ENCODE data around the gene XPA. TPM values are rescaled to one million over a fixed set of nuclear protein-coding genes. Genes with fewer than 3 reads are reported as not detected.

The XPA gene
- total RNA-seq, 1 donor = 8.7 TPM

DNA sequence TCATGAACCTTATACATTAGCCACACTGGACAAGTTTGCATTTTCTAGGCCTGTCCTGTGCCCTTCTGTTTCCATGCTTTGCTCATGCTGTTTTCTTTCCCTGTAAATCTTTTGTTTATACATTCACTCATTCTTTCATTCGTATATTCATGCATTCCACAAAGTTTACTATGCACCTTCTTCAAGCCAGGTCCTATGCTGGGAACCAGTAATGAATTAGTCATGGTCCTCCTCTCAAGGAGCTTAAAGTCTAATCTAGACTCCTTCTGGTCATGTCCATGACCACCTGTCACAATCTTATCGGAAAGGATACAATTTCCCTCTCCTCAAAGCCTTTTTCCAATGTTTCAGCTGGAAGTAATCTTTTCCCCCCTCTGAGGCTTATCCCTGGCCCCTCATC is 9.1 kb upstream of the XPA start:
- H3K27ac ChIP-seq (ENCODE audit: low read depth, low read length) = no peak overlapping the region
- H3K79me2 ChIP-seq (ENCODE audit: insufficient read depth, low read length) = no peaks in the 10 kb centered on the region
- H2AFZ ChIP-seq (ENCODE audit: low read length) = no peak overlapping the region
- no peak for DNase-seq (ENCODE audit: insufficient read length, low spot score, missing footprints)
- TF ChIP-seq, protein P1, sequence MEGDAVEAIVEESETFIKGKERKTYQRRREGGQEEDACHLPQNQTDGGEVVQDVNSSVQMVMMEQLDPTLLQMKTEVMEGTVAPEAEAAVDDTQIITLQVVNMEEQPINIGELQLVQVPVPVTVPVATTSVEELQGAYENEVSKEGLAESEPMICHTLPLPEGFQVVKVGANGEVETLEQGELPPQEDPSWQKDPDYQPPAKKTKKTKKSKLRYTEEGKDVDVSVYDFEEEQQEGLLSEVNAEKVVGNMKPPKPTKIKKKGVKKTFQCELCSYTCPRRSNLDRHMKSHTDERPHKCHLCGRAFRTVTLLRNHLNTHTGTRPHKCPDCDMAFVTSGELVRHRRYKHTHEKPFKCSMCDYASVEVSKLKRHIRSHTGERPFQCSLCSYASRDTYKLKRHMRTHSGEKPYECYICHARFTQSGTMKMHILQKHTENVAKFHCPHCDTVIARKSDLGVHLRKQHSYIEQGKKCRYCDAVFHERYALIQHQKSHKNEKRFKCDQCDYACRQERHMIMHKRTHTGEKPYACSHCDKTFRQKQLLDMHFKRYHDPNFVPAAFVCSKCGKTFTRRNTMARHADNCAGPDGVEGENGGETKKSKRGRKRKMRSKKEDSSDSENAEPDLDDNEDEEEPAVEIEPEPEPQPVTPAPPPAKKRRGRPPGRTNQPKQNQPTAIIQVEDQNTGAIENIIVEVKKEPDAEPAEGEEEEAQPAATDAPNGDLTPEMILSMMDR (IDR thresholded peaks at IDR 0.05; ENCODE audit: extremely low read depth, low read depth, low read length) = no peak
- peaks cover 23% of the 10 kb centered on the region for H3K27me3 ChIP-seq (ENCODE audit: insufficient read depth, low read length)
- no peak overlapping the region for H3K4me3 ChIP-seq (ENCODE audit: insufficient read depth, low read length)
- H4K20me1 ChIP-seq (ENCODE audit: insufficient read depth, low read length) = no peaks in the 10 kb centered on the region
- H3K9me3 ChIP-seq (ENCODE audit: low read depth, low read length) = no peaks in the 10 kb centered on the region
- no peak overlapping the region for H3K4me2 ChIP-seq (ENCODE audit: insufficient read depth, low read length)
- H3K36me3 ChIP-seq (ENCODE audit: insufficient read depth, low read length) = no peaks in the 10 kb centered on the region
- peaks cover 26% of the 10 kb centered on the region for H3K4me1 ChIP-seq (ENCODE audit: insufficient read depth, low read length)

DNA sequence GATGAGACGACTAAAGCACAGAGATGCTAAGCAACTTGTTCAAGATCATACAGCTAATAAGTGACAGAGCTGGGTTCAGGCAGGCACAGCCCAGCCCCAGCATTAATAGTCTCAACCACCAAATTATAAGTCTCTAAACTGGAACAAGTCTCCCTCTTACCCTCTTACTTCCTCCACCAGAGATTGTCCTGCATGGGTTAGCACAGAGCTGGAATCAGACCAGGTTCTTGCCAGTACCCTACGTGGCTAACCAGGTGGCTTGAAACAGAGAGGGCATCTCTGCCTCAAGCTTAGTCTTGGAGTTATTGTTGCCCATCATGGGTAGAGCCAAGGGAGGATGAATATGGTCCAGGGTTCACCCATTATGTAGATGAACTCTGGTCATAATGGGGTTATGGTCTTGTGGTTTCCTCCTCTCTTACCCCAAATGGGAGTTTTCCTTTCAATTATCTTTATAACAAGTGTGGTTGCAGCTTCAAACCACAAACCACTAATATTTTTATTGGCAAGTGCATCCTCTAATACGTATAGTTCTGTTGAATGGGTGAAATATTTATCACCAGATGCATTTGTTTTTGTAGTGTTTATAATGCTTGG is 8.3 kb upstream of the XPA start:
- Histone ChIP-seq H4K20me1 (ENCODE audit: insufficient read depth, low read length) (no peaks in the 10 kb centered on the region), H3K4me3 (ENCODE audit: insufficient read depth, low read length) (no peak overlapping the region), H3K79me2 (ENCODE audit: insufficient read depth, low read length) (no peaks in the 10 kb centered on the region), H3K27me3 (ENCODE audit: insufficient read depth, low read length) (peaks cover 23% of the 10 kb centered on the region), H3K36me3 (ENCODE audit: insufficient read depth, low read length) (no peaks in the 10 kb centered on the region), H3K4me2 (ENCODE audit: insufficient read depth, low read length) (no peak overlapping the region), H3K27ac (ENCODE audit: low read depth, low read length) (no peak overlapping the region), H2AFZ (ENCODE audit: low read length) (no peak overlapping the region), H3K9me3 (ENCODE audit: low read depth, low read length) (no peaks in the 10 kb centered on the region), H3K4me1 (ENCODE audit: insufficient read depth, low read length) (peaks cover 26% of the 10 kb centered on the region)
- no peak for DNase-seq (ENCODE audit: insufficient read length, low spot score, missing footprints)
- TF ChIP-seq, protein P1 (IDR thresholded peaks at IDR 0.05; ENCODE audit: extremely low read depth, low read depth, low read length) = no peak

- no peaks in the 10 kb centered on the region for H3K9me3 ChIP-seq (ENCODE audit: low read depth, low read length)
- no peak overlapping the region for H3K4me2 ChIP-seq (ENCODE audit: insufficient read depth, low read length)
- H3K79me2 ChIP-seq (ENCODE audit: insufficient read depth, low read length) = no peaks in the 10 kb centered on the region
- peaks cover 26% of the 10 kb centered on the region for H3K4me1 ChIP-seq (ENCODE audit: insufficient read depth, low read length)
- peak; percentile 52 for DNase-seq (ENCODE audit: insufficient read length, low spot score, missing footprints)
- TF ChIP-seq, protein P1 (IDR thresholded peaks at IDR 0.05; ENCODE audit: extremely low read depth, low read depth, low read length) = no peak
- H3K36me3 ChIP-seq (ENCODE audit: insufficient read depth, low read length) = no peaks in the 10 kb centered on the region
- no peak overlapping the region for H3K4me3 ChIP-seq (ENCODE audit: insufficient read depth, low read length)
- H3K27me3 ChIP-seq (ENCODE audit: insufficient read depth, low read length) = peaks cover 23% of the 10 kb centered on the region
- no peaks in the 10 kb centered on the region for H4K20me1 ChIP-seq (ENCODE audit: insufficient read depth, low read length)
- H2AFZ ChIP-seq (ENCODE audit: low read length) = no peak overlapping the region
- no peak overlapping the region for H3K27ac ChIP-seq (ENCODE audit: low read depth, low read length)
Observed at GRCh38 chr9:97704851-97705250, 7.7 kb upstream of the XPA start.

GRCh38 chr9:97704345-97704677 is 7.2 kb upstream of the XPA start:
- Histone ChIP-seq H3K4me1 (ENCODE audit: insufficient read depth, low read length) (peaks cover 26% of the 10 kb centered on the region), H3K79me2 (ENCODE audit: insufficient read depth, low read length) (no peaks in the 10 kb centered on the region), H3K4me2 (ENCODE audit: insufficient read depth, low read length) (peak overlapping the region; percentile 71), H3K36me3 (ENCODE audit: insufficient read depth, low read length) (no peaks in the 10 kb centered on the region), H3K4me3 (ENCODE audit: insufficient read depth, low read length) (no peak overlapping the region), H3K9me3 (ENCODE audit: low read depth, low read length) (no peaks in the 10 kb centered on the region), H3K27ac (ENCODE audit: low read depth, low read length) (peak overlapping the region; percentile 57), H4K20me1 (ENCODE audit: insufficient read depth, low read length) (no peaks in the 10 kb centered on the region), H3K27me3 (ENCODE audit: insufficient read depth, low read length) (peaks cover 23% of the 10 kb centered on the region), H2AFZ (ENCODE audit: low read length) (no peak overlapping the region)
- TF ChIP-seq, protein P1 (IDR thresholded peaks at IDR 0.05; ENCODE audit: extremely low read depth, low read depth, low read length) = no peak
- DNase-seq (ENCODE audit: insufficient read length, low spot score, missing footprints) = peak; percentile 68

Measured in osteoblast (primary cell).